Small intestine (tissue), 7 donors: ENCODE data around the gene PPDPF. TPM values are rescaled to one million over a fixed set of nuclear protein-coding genes. Genes with fewer than 3 reads are reported as not detected.
A peak's percentile ranks its signal among the peaks of the same experiment; 100 is the strongest.

Experiments used
- DNase-seq, 2 donors: peaks; one replicate each; pipeline versions ENCODE4 v3.0.0 to v3.0.0-alpha.2; 2013
- FAIRE-seq: peaks from 2 replicates; lab custom pipeline; 2012; peaks lifted over from hg19 to GRCh38; lab: Jason Lieb, UNC
- H3K27ac ChIP-seq, 3 donors: one replicate each; pipeline ENCODE4 v1.5.1; 2013; ENCODE audit warnings: low read length in 2 of 3, mild to moderate bottlenecking in 2 of 3, control low read depth in 1 of 3, inconsistent platforms in 1 of 3, low read depth in 1 of 3, moderate library complexity in 1 of 3
- H3K27me3 ChIP-seq, 3 donors: one replicate each; pipeline ENCODE4 v1.6.1; 2013; ENCODE audit warnings: low read length in 3 of 3, inconsistent platforms in 1 of 3; ENCODE audit not compliant: control insufficient read depth in 3 of 3, insufficient read depth in 3 of 3
- H3K36me3 ChIP-seq, 3 donors: one replicate each; pipeline ENCODE4 v1.6.1; 2013; ENCODE audit warnings: low read length in 3 of 3, inconsistent platforms in 1 of 3, low read depth in 1 of 3, mild to moderate bottlenecking in 1 of 3, moderate library complexity in 1 of 3; ENCODE audit not compliant: control insufficient read depth in 3 of 3, insufficient read depth in 2 of 3
- H3K4me1 ChIP-seq, 3 donors: one replicate each; pipeline ENCODE4 v1.6.1; 2013; ENCODE audit warnings: low read length in 2 of 3, inconsistent platforms in 1 of 3, low read depth in 1 of 3, mild to moderate bottlenecking in 1 of 3, moderate library complexity in 1 of 3; ENCODE audit not compliant: control insufficient read depth in 3 of 3, insufficient read depth in 2 of 3
- H3K4me3 ChIP-seq, 3 donors: one replicate each; pipeline ENCODE4 v1.5.1; 2013; ENCODE audit warnings: low read length in 3 of 3, control low read depth in 1 of 3, inconsistent platforms in 1 of 3, low read depth in 1 of 3, mild to moderate bottlenecking in 1 of 3, moderate library complexity in 1 of 3
- H3K9me3 ChIP-seq, 2 donors: one replicate each; pipeline ENCODE4 v1.6.1; 2013; ENCODE audit warnings: low read depth in 1 of 2, low read length in 1 of 2; ENCODE audit not compliant: control insufficient read depth in 2 of 2, insufficient read depth in 1 of 2
- WGBS, 3 donors: extraction: QIAGEN DNeasy Blood & Tissue Kit; methylation state at CpG; one replicate each; pipeline ENCODE4 v1.1.7; 2013; 5-methylcytosine and 5-hydroxymethylcytosine counted together
- polyA plus RNA-seq, 4 donors: library from polyadenylated mRNA; stranded (reverse) in 3 of 4; unstranded in 1 of 4; fragments of 200-250 nt in 3 of 4; fragments of 120-200 nt in 1 of 4; gene quantifications; one replicate each; pipeline versions ENCODE4 v1.2.1 to v1.2.3, GENCODE V29; 2013
- donor health status: healthy with polysubstance abuse.
- donor health status: control.
- donor health status: control.
- donor health status: Bipolar disorder and iron deficiency.
- donor health status: healthy.

Gene PPDPF
- polyA plus RNA-seq, 4 donors, result 273 to 356 (median 295) TPM

DNA sequence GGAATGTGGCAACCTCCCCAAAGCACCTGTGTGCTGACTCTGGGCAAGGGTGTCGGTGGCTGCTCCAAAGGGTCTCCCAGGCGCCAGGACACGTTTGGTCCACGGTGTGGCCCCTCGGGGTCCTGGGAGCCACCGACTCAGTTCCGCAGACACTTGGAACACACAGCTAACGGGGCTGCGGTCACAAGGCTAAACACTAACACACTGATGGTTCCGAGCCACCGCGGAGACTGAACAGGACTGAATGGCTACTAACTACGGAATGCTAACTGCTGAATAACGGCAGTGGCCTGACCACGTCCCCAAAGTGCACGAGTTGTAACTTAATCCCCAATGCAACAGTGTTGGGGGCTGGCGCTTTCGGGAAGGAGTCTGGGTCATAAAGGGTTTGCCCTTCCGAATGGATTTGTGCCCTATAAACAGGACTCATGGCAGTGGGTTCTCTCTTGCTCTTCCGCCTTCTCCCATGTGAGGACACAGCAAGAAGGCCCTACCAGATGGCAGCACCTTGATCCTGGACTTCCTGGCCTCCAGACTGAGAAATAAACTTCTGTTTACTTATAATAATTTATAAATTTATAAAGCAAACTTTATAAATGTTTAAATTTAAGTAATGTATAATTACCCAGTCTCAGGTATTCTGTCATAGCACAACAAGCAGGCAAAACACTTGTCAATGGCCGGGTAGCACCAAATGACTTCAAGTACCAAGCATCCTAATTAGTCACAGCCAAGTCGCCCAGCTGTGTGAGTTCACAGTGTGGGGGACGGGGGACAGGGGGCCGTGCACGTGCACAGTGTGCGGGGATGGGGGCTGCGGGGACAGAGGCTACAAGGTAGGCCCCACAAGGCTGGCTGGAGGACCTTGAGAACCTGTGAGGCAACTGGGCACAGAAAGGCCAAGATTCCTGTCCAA is 19.4 kb upstream of the PPDPF start:
- Histone ChIP-seq H3K4me1 (peaks cover 0 to 7% (median 0%) of the 10 kb centered on the region in 3 donors), H3K9me3 (peaks cover 0 to 12% of the 10 kb centered on the region in 2 donors), H3K27ac (no peak overlapping the region), H3K36me3 (no peaks in the 10 kb centered on the region), H3K4me3 (no peak overlapping the region), H3K27me3 (peaks cover 7 to 66% (median 25%) of the 10 kb centered on the region in 3 donors)
- FAIRE-seq (no peak), DNase-seq (no peak)
- WGBS, 3 donors, result 75 to 82% (median 81%) methylated on average over 27 of the region's 27 CpGs

DNA sequence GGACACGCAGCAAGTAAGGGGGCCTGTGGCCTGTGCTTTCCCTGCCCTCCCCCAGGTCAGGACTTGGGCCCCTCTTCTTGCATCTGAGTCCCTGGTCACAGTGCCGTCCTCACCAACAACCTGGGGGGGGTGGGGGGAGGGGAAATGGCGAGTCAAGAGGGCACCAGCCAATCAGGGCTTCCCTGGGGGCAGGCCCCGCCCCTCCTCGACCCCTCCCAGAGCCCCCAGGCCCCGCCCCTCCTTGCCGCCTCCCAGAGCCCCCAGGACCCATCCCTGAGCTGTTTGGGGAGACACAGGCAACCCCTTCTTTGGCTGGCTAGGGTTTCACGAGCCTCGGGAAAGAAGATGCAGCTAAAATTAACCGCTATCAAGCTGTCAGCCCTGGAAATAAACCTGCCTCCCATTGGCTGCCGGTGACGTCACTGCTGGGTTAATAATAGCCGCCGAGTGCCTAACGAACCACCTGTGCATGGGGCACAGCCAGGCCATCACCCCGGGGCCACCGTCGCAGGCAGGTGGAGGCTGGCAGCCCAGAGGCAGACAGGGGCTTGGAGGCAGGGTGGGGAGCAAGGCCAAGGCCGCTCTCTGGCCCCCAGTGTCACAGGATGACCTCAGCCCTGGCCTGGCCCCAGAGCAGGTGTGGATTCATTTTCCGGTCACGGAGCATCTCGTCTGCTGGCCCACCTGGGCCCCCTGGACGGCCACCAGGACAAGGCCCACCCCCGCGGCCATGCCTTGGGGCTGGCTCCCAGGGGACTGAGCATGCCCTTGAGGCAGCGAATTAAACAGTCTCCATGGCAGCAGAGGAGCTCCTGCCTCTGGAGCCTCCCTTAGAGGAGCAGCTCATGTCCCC is 18.5 kb upstream of the PPDPF start:
- H3K36me3 ChIP-seq, result no peaks in the 10 kb centered on the region
- H3K27ac ChIP-seq, result peak overlapping the region in 1 of 3 donors; percentile 53
- peaks cover 0 to 12% of the 10 kb centered on the region in 2 donors for H3K9me3 ChIP-seq
- 12 to 25% (median 24%) methylated on average over 24 to 26 of the region's 26 CpGs for WGBS, 3 donors
- no peak for FAIRE-seq
- no peak overlapping the region for H3K4me3 ChIP-seq
- DNase-seq, result no peak
- H3K4me1 ChIP-seq, result peaks cover 0 to 3% (median 0%) of the 10 kb centered on the region in 3 donors
- peaks cover 7 to 57% (median 25%) of the 10 kb centered on the region in 3 donors for H3K27me3 ChIP-seq

DNA sequence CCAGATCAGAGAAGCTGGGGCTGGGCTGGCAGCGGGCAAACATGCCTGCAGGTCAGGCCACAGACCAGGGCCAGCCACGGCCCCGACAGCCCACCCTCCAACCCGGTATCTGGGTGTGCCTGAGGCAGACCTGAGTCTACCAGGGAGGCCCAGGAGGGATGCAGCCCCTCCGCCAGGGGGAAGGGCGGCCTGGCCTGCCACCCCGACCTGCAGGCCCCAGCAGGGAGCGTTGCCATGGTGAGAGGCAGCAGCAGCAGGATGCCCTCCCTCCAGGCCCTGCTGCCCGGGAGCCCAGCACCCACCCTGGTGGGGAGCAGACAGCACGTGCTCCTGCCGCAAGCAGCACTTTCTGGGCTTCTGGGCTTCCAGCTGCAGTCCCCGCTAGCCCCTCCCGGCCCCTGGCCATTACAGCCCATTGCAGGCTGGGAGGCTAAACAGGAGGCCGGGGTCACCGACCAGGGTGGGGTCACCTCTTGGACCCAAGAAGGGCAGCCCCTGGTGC is 17.8 kb upstream of the PPDPF start:
- no peak for FAIRE-seq
- Histone ChIP-seq H3K27me3 (peaks cover 4 to 50% (median 20%) of the 10 kb centered on the region in 3 donors), H3K27ac (peak overlapping the region in 1 of 3 donors; percentile 53), H3K4me3 (no peak overlapping the region), H3K4me1 (peaks cover 0 to 3% (median 0%) of the 10 kb centered on the region in 3 donors), H3K9me3 (peaks cover 0 to 15% of the 10 kb centered on the region in 2 donors), H3K36me3 (no peaks in the 10 kb centered on the region)
- 45 to 53% (median 52%) methylated on average over 13 to 15 of the region's 15 CpGs for WGBS, 3 donors
- DNase-seq, result no peak

DNA sequence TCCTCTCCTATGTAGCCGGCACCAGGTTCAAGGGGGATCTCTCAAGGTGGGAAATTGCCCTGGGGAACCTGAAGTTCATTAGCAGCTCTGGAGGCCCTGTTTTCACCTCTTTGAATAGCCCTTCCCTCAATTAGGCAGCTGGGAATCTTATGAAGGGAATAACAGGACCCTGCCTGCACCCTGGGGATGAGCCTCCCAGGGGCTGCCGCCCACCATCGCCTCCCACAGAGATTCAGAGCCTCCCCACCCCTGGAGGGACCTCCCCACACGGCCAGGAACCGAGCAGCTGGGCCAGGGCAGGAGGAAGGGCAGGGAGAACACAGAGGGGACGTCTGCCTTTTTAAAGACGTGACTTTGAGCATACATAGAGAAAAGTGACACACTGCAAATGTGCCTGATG is 17.0 kb upstream of the PPDPF start:
- no peaks in the 10 kb centered on the region for H3K36me3 ChIP-seq
- DNase-seq (no peak), FAIRE-seq (no peak)
- no peak overlapping the region for H3K27ac ChIP-seq
- no peak overlapping the region for H3K4me3 ChIP-seq
- peaks cover 3 to 45% (median 14%) of the 10 kb centered on the region in 3 donors for H3K27me3 ChIP-seq
- 38 to 43% (median 40%) methylated on average over 7 of the region's 7 CpGs for WGBS, 3 donors
- H3K9me3 ChIP-seq, result peaks cover 0 to 15% of the 10 kb centered on the region in 2 donors
- H3K4me1 ChIP-seq, result peaks cover 0 to 3% (median 0%) of the 10 kb centered on the region in 3 donors

DNA sequence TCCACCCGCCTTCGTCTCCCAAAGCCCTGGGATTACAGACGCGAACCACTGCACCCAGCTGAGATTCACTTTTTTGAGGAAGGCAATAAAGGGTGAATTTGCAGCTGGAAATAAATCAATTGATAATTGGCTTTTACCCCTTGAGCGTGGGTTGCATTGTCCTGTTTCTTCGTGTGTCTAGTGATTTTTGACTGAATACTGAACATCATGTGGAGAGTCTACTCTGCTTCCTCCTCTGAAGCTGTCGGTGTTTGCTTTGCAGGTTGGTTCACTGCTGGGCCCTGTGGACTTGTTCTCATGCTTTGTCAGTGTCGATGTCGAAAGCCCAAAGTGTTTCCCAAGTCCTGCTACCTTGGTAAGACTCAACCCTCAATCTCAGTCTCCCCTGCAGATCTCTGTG is 15.9 kb upstream of the PPDPF start:
- FAIRE-seq, result no peak
- DNase-seq, result no peak
- 84 to 89% (median 85%) methylated on average over 9 of the region's 9 CpGs for WGBS, 3 donors
- H3K4me1 ChIP-seq, result no peaks in the 10 kb centered on the region
- no peaks in the 10 kb centered on the region for H3K36me3 ChIP-seq
- no peak overlapping the region for H3K27ac ChIP-seq
- peaks cover 0 to 40% (median 14%) of the 10 kb centered on the region in 3 donors for H3K27me3 ChIP-seq
- H3K9me3 ChIP-seq, result peaks cover 0 to 15% of the 10 kb centered on the region in 2 donors
- no peak overlapping the region for H3K4me3 ChIP-seq

DNA sequence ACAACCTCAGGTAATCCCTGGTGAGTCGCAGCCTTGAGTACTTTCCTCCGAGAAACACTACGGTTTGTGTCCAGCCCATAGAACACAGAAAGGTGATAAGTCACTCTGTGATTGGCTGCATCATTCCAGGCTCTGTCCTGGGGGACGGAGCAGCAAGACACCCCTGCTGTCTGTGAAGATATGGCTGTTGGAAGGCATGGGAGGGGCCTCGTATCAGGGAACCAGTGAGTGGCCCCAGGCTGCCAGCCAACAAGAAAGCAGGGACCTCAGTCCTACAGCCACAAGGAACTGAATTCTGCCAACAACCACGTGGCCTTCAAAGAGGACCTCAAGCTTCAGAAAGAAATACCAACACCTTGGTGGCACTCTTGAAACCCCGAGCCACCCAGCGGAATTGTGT is 15.3 kb upstream of the PPDPF start:
- no peak for FAIRE-seq
- H3K27me3 ChIP-seq, result peaks cover 0 to 34% (median 14%) of the 10 kb centered on the region in 3 donors
- no peaks in the 10 kb centered on the region for H3K4me1 ChIP-seq
- no peak overlapping the region for H3K4me3 ChIP-seq
- no peaks in the 10 kb centered on the region for H3K36me3 ChIP-seq
- peaks cover 0 to 15% of the 10 kb centered on the region in 2 donors for H3K9me3 ChIP-seq
- no peak overlapping the region for H3K27ac ChIP-seq
- 81 to 85% (median 81%) methylated on average over 8 of the region's 8 CpGs for WGBS, 3 donors
- DNase-seq, result no peak

DNA sequence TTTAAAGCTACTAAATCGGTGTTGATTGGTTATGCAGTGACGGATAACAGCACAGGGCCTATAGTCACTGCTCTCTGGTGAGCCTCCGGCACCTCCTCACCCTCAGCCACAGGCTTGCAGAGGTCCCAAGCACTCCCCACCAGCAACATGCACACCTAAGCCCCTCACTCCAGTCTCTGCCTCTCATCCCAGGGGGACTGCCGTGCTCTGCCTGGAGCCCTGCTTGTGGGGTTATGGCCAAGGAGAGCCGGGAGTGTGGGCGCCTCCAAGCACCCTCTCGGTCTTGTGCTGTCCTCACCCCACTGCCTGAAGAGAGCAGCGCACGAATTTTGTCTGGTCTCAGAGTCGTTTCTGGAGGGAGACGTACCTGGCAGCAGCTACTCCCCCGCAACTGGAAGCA is 14.8 kb upstream of the PPDPF start:
- H3K36me3 ChIP-seq, result no peaks in the 10 kb centered on the region
- no peak for FAIRE-seq
- peaks cover 0 to 15% of the 10 kb centered on the region in 2 donors for H3K9me3 ChIP-seq
- peaks cover 0 to 31% (median 13%) of the 10 kb centered on the region in 3 donors for H3K27me3 ChIP-seq
- no peak overlapping the region for H3K4me3 ChIP-seq
- H3K27ac ChIP-seq, result no peak overlapping the region
- no peaks in the 10 kb centered on the region for H3K4me1 ChIP-seq
- no peak for DNase-seq
- 85 to 89% (median 85%) methylated on average over 12 of the region's 12 CpGs for WGBS, 3 donors
